ENCODE measurements around the gene SLC25A29.

Gene SLC25A29

DNA sequence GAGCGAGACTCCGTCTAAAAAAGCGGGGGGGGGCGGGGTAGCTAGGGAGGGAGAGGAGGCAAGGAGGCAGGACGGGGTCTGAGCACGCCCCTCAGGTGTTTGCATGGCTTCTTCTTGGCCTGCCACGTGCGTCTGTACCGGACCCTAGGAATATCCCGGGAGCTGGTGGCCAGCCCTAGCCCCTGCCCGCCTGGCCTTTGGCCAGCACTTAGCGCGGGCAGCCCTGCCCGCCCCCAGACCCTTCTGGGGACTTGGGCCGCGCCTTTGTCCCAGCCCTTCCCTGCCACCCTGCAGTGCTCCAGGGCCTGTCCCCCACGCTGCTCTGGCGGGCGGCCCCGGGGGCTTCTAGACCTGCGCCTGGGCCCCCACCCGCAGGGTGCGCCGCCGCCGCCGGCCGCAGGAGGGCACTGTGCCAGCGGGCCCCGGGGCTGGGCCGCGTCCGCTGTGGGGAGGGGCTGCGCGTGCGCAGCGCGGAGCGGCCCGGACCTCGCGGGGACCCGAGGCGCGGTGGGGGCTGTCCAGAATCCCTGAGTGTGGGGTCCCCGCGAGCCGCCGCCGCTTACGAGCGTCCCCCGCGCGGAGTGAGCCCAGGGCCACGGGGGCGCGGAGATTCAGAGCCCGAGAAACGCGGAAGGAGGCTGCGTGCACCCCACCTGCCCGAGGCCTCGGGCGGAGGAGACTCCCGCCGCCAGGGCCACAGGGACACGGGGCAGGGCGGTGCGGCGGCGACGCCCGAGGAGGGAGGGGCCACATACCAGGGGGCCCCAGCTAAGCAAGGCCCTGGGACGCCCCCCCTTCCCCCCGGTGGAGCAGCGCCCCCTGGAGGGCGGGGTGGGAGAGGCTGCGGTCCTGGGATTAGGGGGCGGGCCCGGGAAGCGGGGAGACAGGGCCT, 21.0 kb downstream of the SLC25A29 start (continued):
- no peak for TF ChIP-seq ELK4 (IDR thresholded peaks at IDR 0.05; ENCODE audit: borderline replicate concordance, low read depth, low read length)
- TF ChIP-seq ZNF214 (tag by site-specific recombination; IDR thresholded peaks at IDR 0.05; ENCODE audit: borderline replicate concordance): no peak
- TF ChIP-seq, protein P1, sequence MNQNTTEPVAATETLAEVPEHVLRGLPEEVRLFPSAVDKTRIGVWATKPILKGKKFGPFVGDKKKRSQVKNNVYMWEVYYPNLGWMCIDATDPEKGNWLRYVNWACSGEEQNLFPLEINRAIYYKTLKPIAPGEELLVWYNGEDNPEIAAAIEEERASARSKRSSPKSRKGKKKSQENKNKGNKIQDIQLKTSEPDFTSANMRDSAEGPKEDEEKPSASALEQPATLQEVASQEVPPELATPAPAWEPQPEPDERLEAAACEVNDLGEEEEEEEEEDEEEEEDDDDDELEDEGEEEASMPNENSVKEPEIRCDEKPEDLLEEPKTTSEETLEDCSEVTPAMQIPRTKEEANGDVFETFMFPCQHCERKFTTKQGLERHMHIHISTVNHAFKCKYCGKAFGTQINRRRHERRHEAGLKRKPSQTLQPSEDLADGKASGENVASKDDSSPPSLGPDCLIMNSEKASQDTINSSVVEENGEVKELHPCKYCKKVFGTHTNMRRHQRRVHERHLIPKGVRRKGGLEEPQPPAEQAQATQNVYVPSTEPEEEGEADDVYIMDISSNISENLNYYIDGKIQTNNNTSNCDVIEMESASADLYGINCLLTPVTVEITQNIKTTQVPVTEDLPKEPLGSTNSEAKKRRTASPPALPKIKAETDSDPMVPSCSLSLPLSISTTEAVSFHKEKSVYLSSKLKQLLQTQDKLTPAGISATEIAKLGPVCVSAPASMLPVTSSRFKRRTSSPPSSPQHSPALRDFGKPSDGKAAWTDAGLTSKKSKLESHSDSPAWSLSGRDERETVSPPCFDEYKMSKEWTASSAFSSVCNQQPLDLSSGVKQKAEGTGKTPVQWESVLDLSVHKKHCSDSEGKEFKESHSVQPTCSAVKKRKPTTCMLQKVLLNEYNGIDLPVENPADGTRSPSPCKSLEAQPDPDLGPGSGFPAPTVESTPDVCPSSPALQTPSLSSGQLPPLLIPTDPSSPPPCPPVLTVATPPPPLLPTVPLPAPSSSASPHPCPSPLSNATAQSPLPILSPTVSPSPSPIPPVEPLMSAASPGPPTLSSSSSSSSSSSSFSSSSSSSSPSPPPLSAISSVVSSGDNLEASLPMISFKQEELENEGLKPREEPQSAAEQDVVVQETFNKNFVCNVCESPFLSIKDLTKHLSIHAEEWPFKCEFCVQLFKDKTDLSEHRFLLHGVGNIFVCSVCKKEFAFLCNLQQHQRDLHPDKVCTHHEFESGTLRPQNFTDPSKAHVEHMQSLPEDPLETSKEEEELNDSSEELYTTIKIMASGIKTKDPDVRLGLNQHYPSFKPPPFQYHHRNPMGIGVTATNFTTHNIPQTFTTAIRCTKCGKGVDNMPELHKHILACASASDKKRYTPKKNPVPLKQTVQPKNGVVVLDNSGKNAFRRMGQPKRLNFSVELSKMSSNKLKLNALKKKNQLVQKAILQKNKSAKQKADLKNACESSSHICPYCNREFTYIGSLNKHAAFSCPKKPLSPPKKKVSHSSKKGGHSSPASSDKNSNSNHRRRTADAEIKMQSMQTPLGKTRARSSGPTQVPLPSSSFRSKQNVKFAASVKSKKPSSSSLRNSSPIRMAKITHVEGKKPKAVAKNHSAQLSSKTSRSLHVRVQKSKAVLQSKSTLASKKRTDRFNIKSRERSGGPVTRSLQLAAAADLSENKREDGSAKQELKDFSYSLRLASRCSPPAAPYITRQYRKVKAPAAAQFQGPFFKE (tag by site-specific recombination; IDR thresholded peaks at IDR 0.05; ENCODE audit: borderline replicate concordance): no peak
- TF ChIP-seq WT1 (tag by site-specific recombination; IDR thresholded peaks at IDR 0.05): no peak; the same call in 1 of the 2 replicates
- no peak for TF ChIP-seq ZNF701 (tag by site-specific recombination; IDR thresholded peaks at IDR 0.05)
- TF ChIP-seq, protein P2, sequence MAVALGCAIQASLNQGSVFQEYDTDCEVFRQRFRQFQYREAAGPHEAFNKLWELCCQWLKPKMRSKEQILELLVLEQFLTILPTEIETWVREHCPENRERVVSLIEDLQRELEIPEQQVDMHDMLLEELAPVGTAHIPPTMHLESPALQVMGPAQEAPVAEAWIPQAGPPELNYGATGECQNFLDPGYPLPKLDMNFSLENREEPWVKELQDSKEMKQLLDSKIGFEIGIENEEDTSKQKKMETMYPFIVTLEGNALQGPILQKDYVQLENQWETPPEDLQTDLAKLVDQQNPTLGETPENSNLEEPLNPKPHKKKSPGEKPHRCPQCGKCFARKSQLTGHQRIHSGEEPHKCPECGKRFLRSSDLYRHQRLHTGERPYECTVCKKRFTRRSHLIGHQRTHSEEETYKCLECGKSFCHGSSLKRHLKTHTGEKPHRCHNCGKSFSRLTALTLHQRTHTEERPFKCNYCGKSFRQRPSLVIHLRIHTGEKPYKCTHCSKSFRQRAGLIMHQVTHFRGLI (tag by site-specific recombination; IDR thresholded peaks at IDR 0.05): 0 out of 2 replicates have a peak, but pooled peaks have one; percentile 14
- no peak for TF ChIP-seq ZNF221 (tag by site-specific recombination; IDR thresholded peaks at IDR 0.05; ENCODE audit: borderline replicate concordance)
- no peak for TF ChIP-seq RBAK (tag by site-specific recombination; IDR thresholded peaks at IDR 0.05)
- peak; percentile 78 for TF ChIP-seq SP7 (tag by site-specific recombination; IDR thresholded peaks at IDR 0.05)
- peak; percentile 97 for TF ChIP-seq PATZ1 (tag by site-specific recombination; IDR thresholded peaks at IDR 0.05)
- peak; percentile 78 for TF ChIP-seq GLIS1 (tag by site-specific recombination; IDR thresholded peaks at IDR 0.05)
- TF ChIP-seq, protein P3, sequence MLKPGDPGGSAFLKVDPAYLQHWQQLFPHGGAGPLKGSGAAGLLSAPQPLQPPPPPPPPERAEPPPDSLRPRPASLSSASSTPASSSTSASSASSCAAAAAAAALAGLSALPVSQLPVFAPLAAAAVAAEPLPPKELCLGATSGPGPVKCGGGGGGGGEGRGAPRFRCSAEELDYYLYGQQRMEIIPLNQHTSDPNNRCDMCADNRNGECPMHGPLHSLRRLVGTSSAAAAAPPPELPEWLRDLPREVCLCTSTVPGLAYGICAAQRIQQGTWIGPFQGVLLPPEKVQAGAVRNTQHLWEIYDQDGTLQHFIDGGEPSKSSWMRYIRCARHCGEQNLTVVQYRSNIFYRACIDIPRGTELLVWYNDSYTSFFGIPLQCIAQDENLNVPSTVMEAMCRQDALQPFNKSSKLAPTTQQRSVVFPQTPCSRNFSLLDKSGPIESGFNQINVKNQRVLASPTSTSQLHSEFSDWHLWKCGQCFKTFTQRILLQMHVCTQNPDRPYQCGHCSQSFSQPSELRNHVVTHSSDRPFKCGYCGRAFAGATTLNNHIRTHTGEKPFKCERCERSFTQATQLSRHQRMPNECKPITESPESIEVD (tag by site-specific recombination; IDR thresholded peaks at IDR 0.05): no peak
- peak; percentile 82 for TF ChIP-seq ZXDB (tag by site-specific recombination; IDR thresholded peaks at IDR 0.05)
- no peak for TF ChIP-seq ZNF514 (tag by site-specific recombination; IDR thresholded peaks at IDR 0.05)
- no peak for TF ChIP-seq ZNF747 (tag by site-specific recombination; IDR thresholded peaks at IDR 0.05)
- no peak for TF ChIP-seq ZBTB49 (tag by site-specific recombination; IDR thresholded peaks at IDR 0.05; ENCODE audit: low read depth)
- TF ChIP-seq GLIS2 (tag by site-specific recombination; IDR thresholded peaks at IDR 0.05): peak; percentile 95
- TF ChIP-seq ZNF791 (tag by site-specific recombination; IDR thresholded peaks at IDR 0.05): no peak
- no peak for TF ChIP-seq ZNF157 (tag by site-specific recombination; IDR thresholded peaks at IDR 0.05)
- TF ChIP-seq KLF17 (tag by site-specific recombination; IDR thresholded peaks at IDR 0.05): peak; percentile 91
